CD4-positive, CD25-positive, alpha-beta regulatory T cell (primary cell): ENCODE measurements around the gene SPDYE4. TPM values are rescaled to one million over a fixed set of nuclear protein-coding genes. Genes with fewer than 3 reads are reported as not detected.

ENCODE experiments used
- ATAC-seq, 2 donors: fragments of 150-1000 bp; cut with Tn5 transposase; one replicate each; pipeline ENCODE4 v1.10.0; 2021; ENCODE audit warnings: low read depth in 2 of 2, moderate number of reproducible peaks in 2 of 2, moderate library complexity in 1 of 2
- DNase-seq, 3 donors: peaks; one replicate each; pipeline versions ENCODE4 v3.0.0 to v3.0.0-alpha.2; 2012 to 2022; ENCODE audit warnings: mixed read lengths in 1 of 3
- H3K27ac ChIP-seq: one replicate; pipeline ENCODE4 v1.7.0; 2013; ENCODE audit warnings: mild to moderate bottlenecking, low read length; ENCODE audit not compliant: insufficient read depth, poor library complexity, severe bottlenecking
- H3K27me3 ChIP-seq: one replicate; pipeline ENCODE4 v1.7.0; 2013; ENCODE audit warnings: low read length; ENCODE audit not compliant: control insufficient read depth, insufficient read depth
- H3K36me3 ChIP-seq: one replicate; pipeline ENCODE4 v1.7.0; 2013; ENCODE audit warnings: mild to moderate bottlenecking, low read length, moderate library complexity; ENCODE audit not compliant: control insufficient read depth, insufficient read depth
- H3K4me1 ChIP-seq: 2 replicates; pipeline ENCODE4 v1.7.0; 2013; ENCODE audit warnings: mild to moderate bottlenecking, low read length; ENCODE audit not compliant: insufficient read depth, control insufficient read depth, poor library complexity, severe bottlenecking
- H3K4me3 ChIP-seq: one replicate; pipeline ENCODE4 v1.7.0; 2013; ENCODE audit warnings: low read depth, mild to moderate bottlenecking, low read length, moderate library complexity
- H3K9me3 ChIP-seq, 2 experiments: 1 replicate in 1 of 2; 2 replicates in 1 of 2; pipeline ENCODE4 v1.7.0; 2013; ENCODE audit warnings: low read length in 2 of 2, mild to moderate bottlenecking in 1 of 2, moderate library complexity in 1 of 2; ENCODE audit not compliant: control insufficient read depth in 2 of 2
- H3K27ac Mint-ChIP-seq, 3 donors: one replicate each; pipeline ENCODE4 v1.8.0; 2020 to 2022; ENCODE audit warnings: mild to moderate bottlenecking in 3 of 3, mixed read lengths in 3 of 3, moderate library complexity in 2 of 3
- H3K27me3 Mint-ChIP-seq: one replicate; pipeline ENCODE4 v1.8.0; 2022; ENCODE audit warnings: mild to moderate bottlenecking, mixed read lengths
- H3K36me3 Mint-ChIP-seq: one replicate; pipeline ENCODE4 v1.8.0; 2020; ENCODE audit warnings: mixed read lengths
- H3K4me1 Mint-ChIP-seq, 4 donors: one replicate each; pipeline ENCODE4 v1.8.0; 2020 to 2022; ENCODE audit warnings: mixed read lengths in 4 of 4, mild to moderate bottlenecking in 1 of 4
- H3K4me3 Mint-ChIP-seq, 4 donors: one replicate each; pipeline ENCODE4 v1.8.0; 2020 to 2022; ENCODE audit warnings: mild to moderate bottlenecking in 4 of 4, mixed read lengths in 4 of 4, moderate library complexity in 3 of 4
- H3K9me3 Mint-ChIP-seq, 7 donors: one replicate each; pipeline ENCODE4 v1.8.0; 2020 to 2022; ENCODE audit warnings: mixed read lengths in 7 of 7, mild to moderate bottlenecking in 3 of 7, moderate library complexity in 2 of 7
- polyA plus RNA-seq, 4 donors: library from polyadenylated mRNA; unstranded; fragments of 300-500 nt; fragmentation: Illumina TruSeq; gene quantifications; one replicate each; pipeline ENCODE4 v1.2.3, GENCODE V29; 2021
- total RNA-seq: library from RNA; stranded (reverse); gene quantifications from one replicate; pipeline ENCODE4 v1.2.3, GENCODE V29; 2022

The SPDYE4 gene
- total and polyA plus RNA-seq, 5 donors from 2014 or later, result not detected

- ATAC-seq (no peak), DNase-seq (no peak)
- Mint-ChIP-seq H3K9me3 (no peaks in the 10 kb centered on the region), H3K36me3 (no peaks in the 10 kb centered on the region), H3K27ac (no peak overlapping the region), H3K4me1 (peaks cover 0 to 14% (median 3%) of the 10 kb centered on the region in 4 donors), H3K27me3 (peaks cover 12% of the 10 kb centered on the region), H3K4me3 (no peak overlapping the region)
- Histone ChIP-seq H3K4me3 (no peak overlapping the region), H3K36me3 (no peaks in the 10 kb centered on the region), H3K27me3 (no peaks in the 10 kb centered on the region), H3K4me1 (peaks cover 5% of the 10 kb centered on the region), H3K9me3 (no peaks in the 10 kb centered on the region), H3K27ac (no peak overlapping the region)
Observed at GRCh38 chr17:8735336-8735939, 22.9 kb downstream of the SPDYE4 start.

- DNase-seq (no peak), ATAC-seq (no peak)
- H3K4me3 Mint-ChIP-seq, result no peak overlapping the region
- Histone ChIP-seq H3K36me3 (no peaks in the 10 kb centered on the region), H3K27me3 (no peaks in the 10 kb centered on the region), H3K9me3 (no peaks in the 10 kb centered on the region), H3K4me3 (no peak overlapping the region), H3K27ac (no peak overlapping the region), H3K4me1 (no peaks in the 10 kb centered on the region)
- H3K27me3 Mint-ChIP-seq, result peaks cover 14% of the 10 kb centered on the region
- no peaks in the 10 kb centered on the region for H3K9me3 Mint-ChIP-seq
- no peak overlapping the region for H3K27ac Mint-ChIP-seq
- no peaks in the 10 kb centered on the region for H3K36me3 Mint-ChIP-seq
- H3K4me1 Mint-ChIP-seq, result peaks cover 0 to 8% (median 1%) of the 10 kb centered on the region in 4 donors
Observed at GRCh38 chr17:8734876-8735275, 23.5 kb downstream of the SPDYE4 start.

- Mint-ChIP-seq H3K4me3 (no peak overlapping the region), H3K27ac (no peak overlapping the region), H3K36me3 (no peaks in the 10 kb centered on the region), H3K27me3 (peaks cover 17% of the 10 kb centered on the region), H3K4me1 (no peaks in the 10 kb centered on the region), H3K9me3 (no peaks in the 10 kb centered on the region)
- no peak for DNase-seq
- H3K36me3 ChIP-seq, result no peaks in the 10 kb centered on the region
- H3K9me3 ChIP-seq, result no peaks in the 10 kb centered on the region
- no peak for ATAC-seq
- no peak overlapping the region for H3K27ac ChIP-seq
- no peaks in the 10 kb centered on the region for H3K27me3 ChIP-seq
- H3K4me1 ChIP-seq, result no peaks in the 10 kb centered on the region
- H3K4me3 ChIP-seq, result no peak overlapping the region
Observed at GRCh38 chr17:8732406-8733085, 25.8 kb downstream of the SPDYE4 start.

GRCh38 chr17:8729860-8730259, 28.5 kb downstream of the SPDYE4 start:
- Histone ChIP-seq H3K4me3 (no peak overlapping the region), H3K27ac (no peak overlapping the region), H3K27me3 (no peaks in the 10 kb centered on the region), H3K36me3 (no peaks in the 10 kb centered on the region), H3K9me3 (no peaks in the 10 kb centered on the region), H3K4me1 (no peaks in the 10 kb centered on the region)
- no peaks in the 10 kb centered on the region for H3K9me3 Mint-ChIP-seq
- ATAC-seq (no peak), DNase-seq (no peak)
- no peak overlapping the region for H3K4me3 Mint-ChIP-seq
- no peaks in the 10 kb centered on the region for H3K4me1 Mint-ChIP-seq
- no peaks in the 10 kb centered on the region for H3K36me3 Mint-ChIP-seq
- peaks cover 19% of the 10 kb centered on the region for H3K27me3 Mint-ChIP-seq
- H3K27ac Mint-ChIP-seq, result no peak overlapping the region

GRCh38 chr17:8729421-8729820, 28.9 kb downstream of the SPDYE4 start:
- Histone ChIP-seq H3K36me3 (no peaks in the 10 kb centered on the region), H3K27me3 (no peaks in the 10 kb centered on the region), H3K4me1 (no peaks in the 10 kb centered on the region), H3K9me3 (no peaks in the 10 kb centered on the region), H3K27ac (no peak overlapping the region), H3K4me3 (no peak overlapping the region)
- no peaks in the 10 kb centered on the region for H3K9me3 Mint-ChIP-seq
- DNase-seq (no peak), ATAC-seq (no peak)
- H3K4me1 Mint-ChIP-seq, result no peaks in the 10 kb centered on the region
- H3K36me3 Mint-ChIP-seq, result no peaks in the 10 kb centered on the region
- no peak overlapping the region for H3K27ac Mint-ChIP-seq
- peaks cover 16% of the 10 kb centered on the region for H3K27me3 Mint-ChIP-seq
- H3K4me3 Mint-ChIP-seq, result no peak overlapping the region

GRCh38 chr17:8728971-8729370, 29.4 kb downstream of the SPDYE4 start:
- H3K4me3 ChIP-seq, result no peak overlapping the region
- H3K27me3 Mint-ChIP-seq, result peaks cover 16% of the 10 kb centered on the region
- no peaks in the 10 kb centered on the region for H3K9me3 Mint-ChIP-seq
- H3K27ac Mint-ChIP-seq, result no peak overlapping the region
- no peaks in the 10 kb centered on the region for H3K4me1 ChIP-seq
- no peaks in the 10 kb centered on the region for H3K4me1 Mint-ChIP-seq
- H3K36me3 ChIP-seq, result no peaks in the 10 kb centered on the region
- no peak overlapping the region for H3K27ac ChIP-seq
- no peaks in the 10 kb centered on the region for H3K27me3 ChIP-seq
- H3K9me3 ChIP-seq, result no peaks in the 10 kb centered on the region
- H3K4me3 Mint-ChIP-seq, result no peak overlapping the region
- DNase-seq (no peak), ATAC-seq (no peak)
- H3K36me3 Mint-ChIP-seq, result no peaks in the 10 kb centered on the region

GRCh38 chr17:8728251-8728938, 30.0 kb downstream of the SPDYE4 start:
- no peak overlapping the region for H3K27ac ChIP-seq
- H3K4me3 Mint-ChIP-seq, result no peak overlapping the region
- no peaks in the 10 kb centered on the region for H3K4me1 ChIP-seq
- H3K27me3 Mint-ChIP-seq, result peaks cover 16% of the 10 kb centered on the region
- no peaks in the 10 kb centered on the region for H3K36me3 ChIP-seq
- no peaks in the 10 kb centered on the region for H3K36me3 Mint-ChIP-seq
- H3K27ac Mint-ChIP-seq, result no peak overlapping the region
- no peaks in the 10 kb centered on the region for H3K4me1 Mint-ChIP-seq
- H3K9me3 ChIP-seq, result no peaks in the 10 kb centered on the region
- ATAC-seq, result no peak
- H3K4me3 ChIP-seq, result no peak overlapping the region
- H3K27me3 ChIP-seq, result no peaks in the 10 kb centered on the region
- H3K9me3 Mint-ChIP-seq, result no peaks in the 10 kb centered on the region
- no peak for DNase-seq
